GM13976 (cell line): ENCODE results near the gene SPIRE1.

Experiments
- DNase-seq: peaks from one replicate; pipeline ENCODE4 v3.0.0; 2012; ENCODE audit warnings: low spot score
- CTCF ChIP-seq: IDR thresholded peaks from 2 replicates; pipeline ENCODE4 v1.5.1; 2012; ENCODE audit warnings: borderline replicate concordance, mild to moderate bottlenecking; ENCODE audit not compliant: insufficient read depth; ENCODE audit errors: extremely low read depth, missing control alignments, control extremely low read depth
- in situ Hi-C: fragments of 300-500 bp; cut with MboI; formaldehyde crosslinking; loops from one replicate; pipeline ENCODE4 v1.12.0; 2022; ENCODE audit warnings: low sequenced_read_pairs, mixed read lengths, inconsistent platforms; ENCODE audit not compliant: unreplicated experiment

Gene SPIRE1

GRCh38 chr18:12599966-12600365 is 57.9 kb downstream of the SPIRE1 start:
- in situ Hi-C loops: no loop called here
- no peak for TF ChIP-seq CTCF
- no peak for DNase-seq

- TF ChIP-seq CTCF: no peak
- DNase-seq: no peak
- in situ Hi-C loops: no loop called here
Observed at GRCh38 chr18:12599543-12599942, 58.4 kb downstream of the SPIRE1 start.

GRCh38 chr18:12598181-12598930 is 59.6 kb downstream of the SPIRE1 start:
- in situ Hi-C loops: no loop called here
- DNase-seq: no peak
- TF ChIP-seq CTCF: no peak

- no peak for TF ChIP-seq CTCF
- no peak for DNase-seq
- in situ Hi-C loops: no loop called here
Observed at GRCh38 chr18:12597760-12598159, 60.1 kb downstream of the SPIRE1 start.

GRCh38 chr18:12595571-12596255 is 62.2 kb downstream of the SPIRE1 start:
- no peak for DNase-seq
- TF ChIP-seq CTCF: no peak
- in situ Hi-C loops: no loop called here

GRCh38 chr18:12593866-12594265 is 64.0 kb downstream of the SPIRE1 start:
- in situ Hi-C loops: no loop called here
- no peak for TF ChIP-seq CTCF
- no peak for DNase-seq

GRCh38 chr18:12592597-12593127 is 65.2 kb downstream of the SPIRE1 start:
- TF ChIP-seq CTCF: no peak
- no peak for DNase-seq
- in situ Hi-C loops: no loop called here
